ENCODE results near the gene GTF2A2.

The GTF2A2 gene

DNA sequence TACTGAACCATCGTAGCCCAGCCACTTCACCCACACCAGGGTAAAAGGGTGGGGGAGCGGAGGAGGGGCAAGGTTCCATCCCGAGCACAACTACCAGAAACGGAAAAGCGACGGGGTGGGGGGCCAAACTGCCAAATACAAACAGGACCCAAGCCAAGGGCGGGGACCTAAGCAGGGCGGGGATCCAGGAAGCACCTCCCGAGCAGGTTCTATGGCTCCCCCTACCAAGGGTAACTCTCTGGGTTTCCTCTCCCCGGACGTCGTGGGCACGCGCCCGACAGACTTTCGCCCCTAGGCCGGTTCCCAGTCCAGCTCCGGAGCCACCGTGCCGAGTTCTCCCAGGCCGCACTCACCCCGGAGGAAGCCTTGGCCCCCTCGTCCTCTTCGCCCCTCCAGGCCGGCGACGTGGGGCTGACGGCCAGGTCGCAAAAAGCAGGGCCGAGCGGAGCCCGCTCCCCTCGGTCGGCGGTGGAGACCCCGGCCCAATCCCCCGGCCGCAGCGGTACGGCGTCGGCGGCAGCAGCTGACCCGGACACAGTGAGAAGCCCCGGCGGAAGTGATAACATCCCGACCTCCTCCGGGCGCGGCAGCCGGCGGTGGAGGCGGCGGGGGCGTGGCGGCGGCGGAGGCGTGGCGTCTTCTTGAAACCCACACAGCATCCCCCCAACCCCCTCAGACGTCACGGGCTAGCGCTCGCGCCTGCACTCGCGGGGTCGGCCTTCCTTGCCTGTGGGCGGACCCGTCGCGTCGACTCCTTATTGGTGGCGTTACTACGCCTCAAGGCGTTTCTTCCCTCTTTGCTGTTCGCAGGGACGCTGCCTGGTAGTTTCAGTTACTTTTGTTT, 31.7 kb upstream of the GTF2A2 start, which contains the start of gene BNIP2:
Gene BNIP2, minus strand, starts transcription at position 539 of the 844 bp plus-strand sequence. CDS start 6,863 bp downstream, outside the sequence.
- Histone ChIP-seq H3K4me3 (replicated peaks; ENCODE audit: insufficient read depth, low read length) (peak within 1 kb of the TSS; percentile 77), H3K27ac (replicated peaks) (peak within 1 kb of the TSS; percentile 100), H3K27me3 (ENCODE audit: insufficient read depth, poor library complexity, severe bottlenecking) (no peaks in the 10 kb centered on the region)
- DNase-seq (ENCODE audit: low read depth in 1 of 2, low spot score in 1 of 2) = peak; percentile 94 to 100
- TF ChIP-seq GABPA (IDR thresholded peaks at IDR 0.05; ENCODE audit: low read depth) (peak; percentile 94), SPI1 (IDR thresholded peaks at IDR 0.05; ENCODE audit: borderline replicate concordance, low read depth) (0 out of 2 replicates have a peak, but pooled peaks have one; percentile 1), POLR2AphosphoS5 (IDR thresholded peaks at IDR 0.05; ENCODE audit: low read depth) (peak; percentile 79)
- TF ChIP-seq, protein P1, sequence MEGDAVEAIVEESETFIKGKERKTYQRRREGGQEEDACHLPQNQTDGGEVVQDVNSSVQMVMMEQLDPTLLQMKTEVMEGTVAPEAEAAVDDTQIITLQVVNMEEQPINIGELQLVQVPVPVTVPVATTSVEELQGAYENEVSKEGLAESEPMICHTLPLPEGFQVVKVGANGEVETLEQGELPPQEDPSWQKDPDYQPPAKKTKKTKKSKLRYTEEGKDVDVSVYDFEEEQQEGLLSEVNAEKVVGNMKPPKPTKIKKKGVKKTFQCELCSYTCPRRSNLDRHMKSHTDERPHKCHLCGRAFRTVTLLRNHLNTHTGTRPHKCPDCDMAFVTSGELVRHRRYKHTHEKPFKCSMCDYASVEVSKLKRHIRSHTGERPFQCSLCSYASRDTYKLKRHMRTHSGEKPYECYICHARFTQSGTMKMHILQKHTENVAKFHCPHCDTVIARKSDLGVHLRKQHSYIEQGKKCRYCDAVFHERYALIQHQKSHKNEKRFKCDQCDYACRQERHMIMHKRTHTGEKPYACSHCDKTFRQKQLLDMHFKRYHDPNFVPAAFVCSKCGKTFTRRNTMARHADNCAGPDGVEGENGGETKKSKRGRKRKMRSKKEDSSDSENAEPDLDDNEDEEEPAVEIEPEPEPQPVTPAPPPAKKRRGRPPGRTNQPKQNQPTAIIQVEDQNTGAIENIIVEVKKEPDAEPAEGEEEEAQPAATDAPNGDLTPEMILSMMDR (IDR thresholded peaks at IDR 0.05; ENCODE audit: insufficient read depth, low read length) = no peak
- TF ChIP-seq, protein P2, sequence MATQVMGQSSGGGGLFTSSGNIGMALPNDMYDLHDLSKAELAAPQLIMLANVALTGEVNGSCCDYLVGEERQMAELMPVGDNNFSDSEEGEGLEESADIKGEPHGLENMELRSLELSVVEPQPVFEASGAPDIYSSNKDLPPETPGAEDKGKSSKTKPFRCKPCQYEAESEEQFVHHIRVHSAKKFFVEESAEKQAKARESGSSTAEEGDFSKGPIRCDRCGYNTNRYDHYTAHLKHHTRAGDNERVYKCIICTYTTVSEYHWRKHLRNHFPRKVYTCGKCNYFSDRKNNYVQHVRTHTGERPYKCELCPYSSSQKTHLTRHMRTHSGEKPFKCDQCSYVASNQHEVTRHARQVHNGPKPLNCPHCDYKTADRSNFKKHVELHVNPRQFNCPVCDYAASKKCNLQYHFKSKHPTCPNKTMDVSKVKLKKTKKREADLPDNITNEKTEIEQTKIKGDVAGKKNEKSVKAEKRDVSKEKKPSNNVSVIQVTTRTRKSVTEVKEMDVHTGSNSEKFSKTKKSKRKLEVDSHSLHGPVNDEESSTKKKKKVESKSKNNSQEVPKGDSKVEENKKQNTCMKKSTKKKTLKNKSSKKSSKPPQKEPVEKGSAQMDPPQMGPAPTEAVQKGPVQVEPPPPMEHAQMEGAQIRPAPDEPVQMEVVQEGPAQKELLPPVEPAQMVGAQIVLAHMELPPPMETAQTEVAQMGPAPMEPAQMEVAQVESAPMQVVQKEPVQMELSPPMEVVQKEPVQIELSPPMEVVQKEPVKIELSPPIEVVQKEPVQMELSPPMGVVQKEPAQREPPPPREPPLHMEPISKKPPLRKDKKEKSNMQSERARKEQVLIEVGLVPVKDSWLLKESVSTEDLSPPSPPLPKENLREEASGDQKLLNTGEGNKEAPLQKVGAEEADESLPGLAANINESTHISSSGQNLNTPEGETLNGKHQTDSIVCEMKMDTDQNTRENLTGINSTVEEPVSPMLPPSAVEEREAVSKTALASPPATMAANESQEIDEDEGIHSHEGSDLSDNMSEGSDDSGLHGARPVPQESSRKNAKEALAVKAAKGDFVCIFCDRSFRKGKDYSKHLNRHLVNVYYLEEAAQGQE (IDR thresholded peaks at IDR 0.05; ENCODE audit: insufficient replicate concordance, low read depth) = peak; percentile 11

DNA sequence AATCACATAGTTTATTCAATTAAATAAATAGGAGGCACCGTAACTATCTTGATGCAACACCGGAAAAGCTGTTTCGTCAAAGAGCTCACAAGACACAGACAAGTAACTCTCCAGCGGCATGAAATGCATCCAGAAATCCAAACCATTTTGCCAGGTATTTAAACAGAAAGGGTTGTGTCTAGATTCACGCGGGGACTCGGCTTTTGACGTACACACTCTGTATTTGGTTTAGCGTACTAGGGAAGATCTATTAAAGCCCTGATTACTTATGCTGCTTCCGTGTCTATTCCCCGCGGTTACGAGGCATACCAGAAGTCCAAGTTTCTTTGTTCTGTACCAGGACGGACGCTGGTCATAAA, 31.1 kb upstream of the GTF2A2 start:
- TF ChIP-seq, protein P1 (IDR thresholded peaks at IDR 0.05; ENCODE audit: insufficient read depth, low read length) = no peak
- no peak for TF ChIP-seq POLR2AphosphoS5 (IDR thresholded peaks at IDR 0.05; ENCODE audit: low read depth)
- DNase-seq (ENCODE audit: low read depth in 1 of 2, low spot score in 1 of 2) = peak in 1 of 2 experiments; percentile 68
- Histone ChIP-seq H3K4me3 (replicated peaks; ENCODE audit: insufficient read depth, low read length) (peak overlapping the region; percentile 77), H3K27me3 (ENCODE audit: insufficient read depth, poor library complexity, severe bottlenecking) (no peaks in the 10 kb centered on the region), H3K27ac (replicated peaks) (peak overlapping the region; percentile 100)

DNA sequence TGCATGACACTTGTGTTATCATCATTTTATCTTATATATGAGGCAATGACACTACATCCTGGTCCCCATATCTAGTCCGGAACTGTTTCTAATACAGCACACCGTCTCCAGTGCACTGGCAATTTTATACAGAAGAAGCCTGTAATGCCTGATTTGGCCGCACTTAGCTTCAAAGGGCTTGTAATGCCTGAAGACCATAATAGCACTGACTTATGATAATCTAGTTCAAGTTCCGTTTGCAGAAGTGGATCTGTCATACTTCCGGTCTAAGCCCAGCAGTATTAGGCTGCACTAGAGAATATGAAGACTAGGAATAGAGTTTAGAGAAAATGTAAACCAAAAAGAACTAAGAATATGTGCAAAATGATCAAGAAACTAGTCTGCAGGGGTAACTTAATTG, 30.5 kb upstream of the GTF2A2 start:
- Histone ChIP-seq H3K27ac (replicated peaks) (peak overlapping the region; percentile 100), H3K4me3 (replicated peaks; ENCODE audit: insufficient read depth, low read length) (peak overlapping the region; percentile 77), H3K27me3 (ENCODE audit: insufficient read depth, poor library complexity, severe bottlenecking) (no peaks in the 10 kb centered on the region)
- TF ChIP-seq SPI1 (IDR thresholded peaks at IDR 0.05; ENCODE audit: borderline replicate concordance, low read depth) = peak; percentile 81
- TF ChIP-seq POLR2AphosphoS5 (IDR thresholded peaks at IDR 0.05; ENCODE audit: low read depth) = no peak
- DNase-seq (ENCODE audit: low read depth in 1 of 2, low spot score in 1 of 2) = peak; percentile 41 to 62

DNA sequence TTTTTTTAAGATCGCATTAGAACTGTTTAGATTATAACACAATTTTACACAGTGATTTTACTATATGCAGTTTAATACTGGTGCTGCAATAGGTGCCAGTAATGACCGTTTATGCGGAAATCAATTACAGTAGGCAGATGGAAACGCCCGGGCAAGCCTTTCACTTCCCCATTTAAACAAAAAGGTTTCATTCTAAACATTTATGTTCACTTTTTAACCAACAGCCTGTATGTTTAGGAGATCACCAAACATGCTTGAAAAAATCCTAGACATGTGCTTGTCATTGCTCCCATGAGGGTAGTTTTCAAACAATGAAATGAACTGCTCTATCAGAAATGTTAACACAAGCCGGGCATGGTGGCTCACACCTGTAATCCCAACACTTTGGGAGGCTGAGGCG, 29.1 kb upstream of the GTF2A2 start:
- Histone ChIP-seq H3K27me3 (ENCODE audit: insufficient read depth, poor library complexity, severe bottlenecking) (no peaks in the 10 kb centered on the region), H3K27ac (replicated peaks) (peak overlapping the region; percentile 100), H3K4me3 (replicated peaks; ENCODE audit: insufficient read depth, low read length) (peak overlapping the region; percentile 77)
- TF ChIP-seq, protein P1 (IDR thresholded peaks at IDR 0.05; ENCODE audit: insufficient read depth, low read length) = no peak
- peak; percentile 96 for TF ChIP-seq SPI1 (IDR thresholded peaks at IDR 0.05; ENCODE audit: borderline replicate concordance, low read depth)
- peak in 1 of 2 experiments; percentile 71 for DNase-seq (ENCODE audit: low read depth in 1 of 2, low spot score in 1 of 2)

DNA sequence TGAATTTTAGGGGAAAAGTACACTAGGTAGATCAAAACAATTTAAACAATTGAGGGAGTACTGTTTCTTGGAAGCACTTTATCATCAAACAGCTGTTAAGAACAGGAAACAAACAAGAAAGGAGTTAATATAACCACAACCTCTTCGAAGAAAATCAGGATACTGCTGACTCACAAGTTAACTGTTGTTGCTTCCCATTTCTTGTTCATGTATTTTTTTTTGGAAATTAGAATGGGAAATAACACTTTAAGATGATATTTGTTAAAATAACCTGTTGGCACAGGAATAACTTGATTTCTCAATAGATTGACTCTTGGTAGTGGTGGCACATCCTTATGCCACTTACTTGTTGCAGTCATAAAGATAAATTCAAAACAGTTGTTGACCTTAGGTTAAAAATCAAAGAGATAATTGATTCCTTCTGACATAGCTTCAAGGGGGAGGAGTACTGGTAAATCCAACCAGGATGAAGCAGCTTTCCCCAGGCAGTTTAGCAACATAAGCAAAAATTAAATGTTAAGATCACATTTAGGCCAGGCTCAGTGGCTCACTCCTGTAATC, 28.5 kb upstream of the GTF2A2 start:
- Histone ChIP-seq H3K27me3 (ENCODE audit: insufficient read depth, poor library complexity, severe bottlenecking) (no peaks in the 10 kb centered on the region), H3K4me3 (replicated peaks; ENCODE audit: insufficient read depth, low read length) (peak overlapping the region; percentile 23), H3K27ac (replicated peaks) (peak overlapping the region; percentile 100)
- TF ChIP-seq, protein P2 (IDR thresholded peaks at IDR 0.05; ENCODE audit: insufficient replicate concordance, low read depth) = no peak
- DNase-seq (ENCODE audit: low read depth in 1 of 2, low spot score in 1 of 2) = no peak
